PC-9 (cell line): ENCODE data around the gene CYGB. TPM values are rescaled to one million over a fixed set of nuclear protein-coding genes. Genes with fewer than 3 reads are reported as not detected.

ENCODE experiments used
- BruUV-seq: library from RNA; stranded (reverse); fragments of 400-500 nt; replicated peaks from 2 replicates; lab custom pipeline; 2021; lab: Mats Ljungman, UMichigan
- CTCF ChIA-PET: fragments of 300-600 bp; sonication (Branson Sonifier 250); formaldehyde crosslinking; loops from one replicate; lab custom pipeline; 2022; ENCODE audit warnings: antibody characterized with exemption; lab: Charles Lee
- POLR2A ChIA-PET: fragments of 300-600 bp; sonication (Branson Sonifier 250); formaldehyde crosslinking; loops from one replicate; lab custom pipeline; 2022; ENCODE audit warnings: antibody characterized with exemption; ENCODE audit not compliant: unreplicated experiment; lab: Charles Lee
- DNase-seq, 2 experiments: peaks; one replicate each; pipeline versions ENCODE4 v3.0.0 to v3.0.0-alpha.2; 2015 to 2022; ENCODE audit warnings: mixed read lengths in 1 of 2
- H2AFZ ChIP-seq: fragments of 200-600 bp; sonication (generic); 2 replicates; pipeline ENCODE4 v1.8.1; 2017; ENCODE audit warnings: antibody characterized with exemption
- H3F3A ChIP-seq: fragments of 200-600 bp; sonication (generic); 2 replicates; pipeline ENCODE4 v1.8.1; 2017; ENCODE audit warnings: antibody characterized with exemption, mild to moderate bottlenecking, low read depth; ENCODE audit not compliant: insufficient read depth
- H3K27ac ChIP-seq: fragments of 200-600 bp; sonication (generic); 2 replicates; pipeline ENCODE4 v1.6.1; 2016; ENCODE audit warnings: mixed run types
- H3K27me3 ChIP-seq: fragments of 200-600 bp; sonication (generic); 2 replicates; pipeline ENCODE4 v1.6.1; 2016; ENCODE audit warnings: low read depth, mixed run types; ENCODE audit not compliant: insufficient read depth
- H3K36me3 ChIP-seq: fragments of 200-600 bp; sonication (generic); 2 replicates; pipeline ENCODE4 v1.6.1; 2016; ENCODE audit warnings: low read depth, mixed run types
- H3K4me1 ChIP-seq: fragments of 200-600 bp; sonication (generic); replicated peaks from 2 replicates; pipeline ENCODE4 v1.6.1; 2016; ENCODE audit warnings: mixed run types; ENCODE audit not compliant: insufficient read depth
- H3K4me2 ChIP-seq: fragments of 200-600 bp; sonication (generic); 2 replicates; pipeline ENCODE4 v1.6.1; 2017; ENCODE audit warnings: mixed run types
- H3K4me3 ChIP-seq: fragments of 200-600 bp; sonication (generic); 2 replicates; pipeline ENCODE4 v1.6.1; 2016; ENCODE audit warnings: mixed run types
- H3K79me2 ChIP-seq: fragments of 200-600 bp; sonication (generic); 2 replicates; pipeline ENCODE4 v1.6.1; 2017; ENCODE audit warnings: low read depth, mixed run types
- H3K9me2 ChIP-seq: fragments of 200-600 bp; sonication (generic); 2 replicates; pipeline ENCODE4 v1.8.1; 2017; ENCODE audit warnings: mild to moderate bottlenecking; ENCODE audit not compliant: insufficient read depth
- H3K9me3 ChIP-seq: fragments of 200-600 bp; sonication (generic); 2 replicates; pipeline ENCODE4 v1.8.1; 2016; ENCODE audit warnings: low read depth; ENCODE audit not compliant: insufficient read depth
- H4K20me1 ChIP-seq: fragments of 200-600 bp; sonication (generic); 2 replicates; pipeline ENCODE4 v1.8.1; 2017; ENCODE audit not compliant: insufficient read depth
- CTCF ChIP-seq: fragments of 200-600 bp; sonication (generic); conservative IDR thresholded peaks from 2 replicates; pipeline ENCODE4 v1.6.1; 2017; ENCODE audit warnings: mixed run types, antibody characterized with exemption, mild to moderate bottlenecking, moderate library complexity
- EZH2 ChIP-seq: fragments of 200-600 bp; sonication (generic); IDR thresholded peaks from 2 replicates; pipeline ENCODE4 v1.8.0; 2017; ENCODE audit warnings: antibody characterized with exemption, low read depth
- intact Hi-C: fragments of 100-400 bp; cut with micrococcal nuclease; formaldehyde crosslinking; loops from one replicate; pipeline ENCODE4 v1.10.0; 2022; ENCODE audit not compliant: unreplicated experiment
- total RNA-seq: library from RNA; stranded (reverse); gene quantifications from 2 replicates; pipeline ENCODE4 v1.2.3, GENCODE V29; 2021

CYGB gene
- total RNA-seq, 1 experiment from 2014 or later: 1.1 TPM

GRCh38 chr17:76542984-76543383, 5.5 kb upstream of the CYGB start:
- ChIA-PET POLR2A (no interaction called here), CTCF (no interaction called here)
- no peaks in the 10 kb centered on the region for H3K9me3 ChIP-seq
- no peak overlapping the region for H3K4me3 ChIP-seq
- no peak overlapping the region for H3K4me2 ChIP-seq
- DNase-seq: no peak
- intact Hi-C loops: no loop called here
- no peaks in the 10 kb centered on the region for H3K9me2 ChIP-seq
- no peaks in the 10 kb centered on the region for H3K79me2 ChIP-seq
- no peak overlapping the region for H2AFZ ChIP-seq
- H3K27me3 ChIP-seq: no peaks in the 10 kb centered on the region
- H4K20me1 ChIP-seq: no peaks in the 10 kb centered on the region
- H3K4me1 ChIP-seq: 0 out of 2 replicates have a peak, but pooled peaks cover 3% of the 10 kb centered on the region
- H3K36me3 ChIP-seq: no peaks in the 10 kb centered on the region
- H3K27ac ChIP-seq: no peak overlapping the region
- TF ChIP-seq EZH2 (no peak), CTCF (no peak)
- H3F3A ChIP-seq: no peaks in the 10 kb centered on the region; the same call in 1 of the 2 replicates
- no TSS peak for BruUV-seq

DNA sequence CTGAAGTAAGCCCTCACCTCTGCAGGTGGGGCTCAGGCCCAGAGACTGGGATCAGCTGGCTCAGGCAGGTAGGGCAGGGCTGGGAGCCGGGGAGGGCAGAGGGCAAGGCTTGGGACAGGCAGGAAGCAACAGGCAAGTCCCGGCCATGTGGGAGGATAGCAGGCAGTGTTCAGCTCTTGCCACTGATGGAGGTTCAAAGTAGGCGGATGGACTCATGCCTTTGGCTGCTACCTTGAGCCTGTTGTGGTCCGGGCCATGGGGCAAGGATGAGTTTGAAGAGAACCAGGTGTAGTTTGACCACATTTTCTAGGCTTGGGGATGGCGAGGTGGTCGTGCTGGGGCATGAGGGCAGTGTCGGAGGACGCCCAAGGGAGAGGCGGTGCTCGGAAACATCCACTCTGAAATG, 5.1 kb upstream of the CYGB start:
- H3K79me2 ChIP-seq: no peaks in the 10 kb centered on the region
- no peaks in the 10 kb centered on the region for H3K36me3 ChIP-seq
- H4K20me1 ChIP-seq: no peaks in the 10 kb centered on the region
- no peak overlapping the region for H2AFZ ChIP-seq
- no peak for DNase-seq
- no peak overlapping the region for H3K4me2 ChIP-seq
- H3K27me3 ChIP-seq: no peaks in the 10 kb centered on the region
- ChIA-PET CTCF (no interaction called here), POLR2A (no interaction called here)
- 0 out of 2 replicates have a peak, but pooled peaks cover 3% of the 10 kb centered on the region for H3K4me1 ChIP-seq
- TF ChIP-seq EZH2: no peak
- TF ChIP-seq CTCF: no peak
- no peak overlapping the region for H3K27ac ChIP-seq
- intact Hi-C loops: no loop called here
- no peaks in the 10 kb centered on the region for H3K9me2 ChIP-seq
- H3K4me3 ChIP-seq: no peak overlapping the region
- no peaks in the 10 kb centered on the region; the same call in 1 of the 2 replicates for H3F3A ChIP-seq
- H3K9me3 ChIP-seq: no peaks in the 10 kb centered on the region
- no TSS peak for BruUV-seq

DNA sequence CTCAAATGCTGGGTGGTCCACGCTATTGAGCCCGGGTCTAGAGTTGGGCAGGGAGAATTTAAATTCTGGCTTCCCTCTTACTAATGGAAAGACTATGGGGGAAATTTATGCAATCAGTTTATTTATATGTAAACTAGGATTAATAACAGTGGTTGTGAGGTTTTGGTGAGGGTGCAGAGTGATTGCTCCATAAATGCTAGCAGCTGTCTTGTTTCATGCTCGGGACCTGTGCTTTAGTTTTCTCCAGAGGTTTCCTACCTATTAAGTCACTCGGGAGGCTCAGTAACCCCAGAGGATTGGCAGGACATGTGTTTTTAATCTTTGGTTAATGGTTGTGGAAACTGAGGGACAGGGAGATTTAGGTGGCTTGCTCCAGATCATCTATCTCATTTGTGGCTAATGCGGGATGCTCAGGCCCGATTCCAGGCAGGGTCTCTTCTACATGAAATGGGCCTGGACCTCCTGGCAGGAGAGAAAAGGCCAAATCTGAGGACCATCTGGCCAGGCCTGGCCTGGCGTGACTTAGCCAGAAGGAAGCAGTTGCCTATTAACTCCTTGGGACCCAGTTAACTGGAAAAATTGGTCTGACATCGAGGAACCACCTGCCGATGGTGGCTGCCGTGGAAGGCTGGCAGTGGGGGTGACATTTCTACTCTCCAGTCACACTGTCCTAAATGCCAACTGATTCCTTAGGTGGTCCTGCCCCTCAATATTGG, 4.4 kb upstream of the CYGB start:
- CTCF ChIA-PET: no interaction called here
- H3K27ac ChIP-seq: no peak overlapping the region
- H3F3A ChIP-seq: no peaks in the 10 kb centered on the region; the same call in 1 of the 2 replicates
- no peaks in the 10 kb centered on the region for H3K9me3 ChIP-seq
- H3K27me3 ChIP-seq: no peaks in the 10 kb centered on the region
- H3K79me2 ChIP-seq: no peaks in the 10 kb centered on the region
- intact Hi-C loops: no loop called here
- H3K4me2 ChIP-seq: no peak overlapping the region
- POLR2A ChIA-PET: no interaction called here
- no peak for DNase-seq
- TF ChIP-seq EZH2 (no peak), CTCF (no peak)
- H3K9me2 ChIP-seq: no peaks in the 10 kb centered on the region
- H2AFZ ChIP-seq: no peak overlapping the region
- no peak overlapping the region for H3K4me3 ChIP-seq
- no peaks in the 10 kb centered on the region for H4K20me1 ChIP-seq
- no TSS peak for BruUV-seq
- no peaks in the 10 kb centered on the region for H3K36me3 ChIP-seq
- 0 out of 2 replicates have a peak, but pooled peaks cover 3% of the 10 kb centered on the region for H3K4me1 ChIP-seq
